ENCODE measurements around the gene CLCNKB.
"Not testable (repeated sequence)": the region's sequence is repeated elsewhere in the genome, so short reads cannot be mapped to it uniquely, and the experiment has no call there.

The CLCNKB gene

GRCh38 chr1:15997076-15997585, 46.5 kb upstream of the CLCNKB start:
- H3K4me2 ChIP-seq (ENCODE audit: low read length): no peak overlapping the region
- H4K20me1 ChIP-seq (ENCODE audit: control insufficient read depth, insufficient read depth, low read depth, low read length): no peaks in the 10 kb centered on the region
- no peak for TF ChIP-seq CTCF (IDR thresholded peaks at IDR 0.05; ENCODE audit: low read depth, low read length, poor library complexity, severe bottlenecking)
- TF ChIP-seq EZH2phosphoT487 (IDR thresholded peaks at IDR 0.05; ENCODE audit: borderline replicate concordance, low read length): no peak
- peaks cover 19% of the 10 kb centered on the region for H3K27me3 ChIP-seq (ENCODE audit: control insufficient read depth, low read length)
- no peak overlapping the region for H3K4me3 ChIP-seq (ENCODE audit: low read length)
- H3F3A ChIP-seq (ENCODE audit: control insufficient read depth, insufficient read depth): no peaks in the 10 kb centered on the region
- no peaks in the 10 kb centered on the region for H3K9me3 ChIP-seq (ENCODE audit: control insufficient read depth, insufficient read depth, low read length)
- no peaks in the 10 kb centered on the region for H3K79me2 ChIP-seq (ENCODE audit: control insufficient read depth, low read length)
- H3K4me1 ChIP-seq (ENCODE audit: control insufficient read depth, low read length): no peaks in the 10 kb centered on the region
- no peaks in the 10 kb centered on the region for H3K9me2 ChIP-seq (replicated peaks; ENCODE audit: control insufficient read depth, low read length)
- no peak overlapping the region for H3K27ac ChIP-seq (ENCODE audit: low read depth, low read length)
- no peaks in the 10 kb centered on the region for H3K36me3 ChIP-seq (ENCODE audit: control insufficient read depth, low read length)

- Histone ChIP-seq H3K27ac (ENCODE audit: low read depth, low read length) (no peak overlapping the region), H3K36me3 (ENCODE audit: control insufficient read depth, low read length) (no peaks in the 10 kb centered on the region), H3K9me3 (ENCODE audit: control insufficient read depth, insufficient read depth, low read length) (no peaks in the 10 kb centered on the region), H3K27me3 (ENCODE audit: control insufficient read depth, low read length) (peaks cover 19% of the 10 kb centered on the region), H3K4me3 (ENCODE audit: low read length) (no peak overlapping the region), H3K79me2 (ENCODE audit: control insufficient read depth, low read length) (no peaks in the 10 kb centered on the region), H4K20me1 (ENCODE audit: control insufficient read depth, insufficient read depth, low read depth, low read length) (no peaks in the 10 kb centered on the region), H3K4me1 (ENCODE audit: control insufficient read depth, low read length) (no peaks in the 10 kb centered on the region), H3K4me2 (ENCODE audit: low read length) (no peak overlapping the region), H3F3A (ENCODE audit: control insufficient read depth, insufficient read depth) (no peaks in the 10 kb centered on the region), H3K9me2 (replicated peaks; ENCODE audit: control insufficient read depth, low read length) (no peaks in the 10 kb centered on the region)
- TF ChIP-seq EZH2phosphoT487 (IDR thresholded peaks at IDR 0.05; ENCODE audit: borderline replicate concordance, low read length) (no peak), CTCF (IDR thresholded peaks at IDR 0.05; ENCODE audit: low read depth, low read length, poor library complexity, severe bottlenecking) (no peak)
These were observed 45.8 kb upstream of the CLCNKB start for GRCh38 chr1:15997637-15998280.

- Histone ChIP-seq H3K4me2 (ENCODE audit: low read length) (no peak overlapping the region), H3K4me3 (ENCODE audit: low read length) (no peak overlapping the region), H3K4me1 (ENCODE audit: control insufficient read depth, low read length) (no peaks in the 10 kb centered on the region), H4K20me1 (ENCODE audit: control insufficient read depth, insufficient read depth, low read depth, low read length) (no peaks in the 10 kb centered on the region), H3K9me2 (replicated peaks; ENCODE audit: control insufficient read depth, low read length) (no peaks in the 10 kb centered on the region), H3K36me3 (ENCODE audit: control insufficient read depth, low read length) (no peaks in the 10 kb centered on the region), H3F3A (ENCODE audit: control insufficient read depth, insufficient read depth) (no peaks in the 10 kb centered on the region), H3K79me2 (ENCODE audit: control insufficient read depth, low read length) (no peaks in the 10 kb centered on the region), H3K9me3 (ENCODE audit: control insufficient read depth, insufficient read depth, low read length) (no peaks in the 10 kb centered on the region), H3K27ac (ENCODE audit: low read depth, low read length) (no peak overlapping the region), H3K27me3 (ENCODE audit: control insufficient read depth, low read length) (peaks cover 19% of the 10 kb centered on the region)
- TF ChIP-seq CTCF (IDR thresholded peaks at IDR 0.05; ENCODE audit: low read depth, low read length, poor library complexity, severe bottlenecking) (no peak), EZH2phosphoT487 (IDR thresholded peaks at IDR 0.05; ENCODE audit: borderline replicate concordance, low read length) (no peak)
These were observed 44.7 kb upstream of the CLCNKB start for GRCh38 chr1:15998929-15999328.

GRCh38 chr1:16001274-16001673, 42.3 kb upstream of the CLCNKB start:
- H3K4me2 ChIP-seq (ENCODE audit: low read length); H3K79me2 ChIP-seq (ENCODE audit: control insufficient read depth, low read length); H3K27ac ChIP-seq (ENCODE audit: low read depth, low read length); H3K9me2 ChIP-seq (replicated peaks; ENCODE audit: control insufficient read depth, low read length); H3K36me3 ChIP-seq (ENCODE audit: control insufficient read depth, low read length); H3F3A ChIP-seq (ENCODE audit: control insufficient read depth, insufficient read depth); H3K9me3 ChIP-seq (ENCODE audit: control insufficient read depth, insufficient read depth, low read length); H3K4me3 ChIP-seq (ENCODE audit: low read length); H4K20me1 ChIP-seq (ENCODE audit: control insufficient read depth, insufficient read depth, low read depth, low read length): not testable (repeated sequence)
- peaks cover 26% of the 10 kb centered on the region for H3K27me3 ChIP-seq (ENCODE audit: control insufficient read depth, low read length)
- H3K4me1 ChIP-seq (ENCODE audit: control insufficient read depth, low read length): peaks cover 18% of the 10 kb centered on the region

All from DOHH2 (cell line).